ENCODE measurements around the gene HYAL2.
"Not testable (repeated sequence)": the region's sequence is repeated elsewhere in the genome, so short reads cannot be mapped to it uniquely, and the experiment has no call there.

HYAL2 gene

DNA sequence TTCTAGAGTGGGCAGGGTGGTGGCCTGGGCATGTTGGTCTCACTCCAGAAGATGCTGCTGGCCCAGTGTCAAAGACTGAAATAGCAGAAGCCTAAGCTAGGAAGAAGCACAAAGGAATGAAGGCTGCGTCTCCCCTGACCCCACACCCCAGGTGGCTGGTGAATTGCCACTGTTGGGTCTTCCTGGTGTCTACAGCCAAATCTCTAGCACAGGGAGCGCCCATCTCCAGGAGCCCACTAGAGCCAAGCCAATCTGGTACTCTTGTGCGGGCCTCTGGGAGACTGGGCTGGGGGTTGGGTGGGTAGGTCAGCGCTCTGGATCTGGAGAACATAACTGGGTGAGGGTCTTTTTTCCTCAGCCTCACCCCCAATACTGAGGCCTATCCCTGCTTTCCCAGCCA is 4.6 kb upstream of the HYAL2 start:
- DNase-seq, result no peak

DNA sequence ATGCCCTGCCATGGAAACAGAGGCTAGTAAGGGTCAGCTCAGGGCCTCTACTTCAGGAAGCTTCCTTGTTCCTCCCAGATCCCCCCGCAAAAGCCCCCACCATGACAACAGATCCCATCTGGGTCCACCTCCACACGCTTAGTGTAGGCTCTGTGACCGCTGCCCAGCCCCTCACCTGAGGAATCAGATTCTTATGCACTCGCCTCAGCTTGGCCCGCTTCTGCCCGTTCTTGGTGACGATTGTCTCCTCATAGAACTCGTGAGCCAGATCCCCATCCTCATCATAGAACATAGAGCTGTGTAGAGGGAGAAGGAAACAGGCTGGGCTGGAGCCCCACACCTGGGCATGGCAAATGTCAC is 3.6 kb upstream of the HYAL2 start:
- DNase-seq, result no peak

DNA sequence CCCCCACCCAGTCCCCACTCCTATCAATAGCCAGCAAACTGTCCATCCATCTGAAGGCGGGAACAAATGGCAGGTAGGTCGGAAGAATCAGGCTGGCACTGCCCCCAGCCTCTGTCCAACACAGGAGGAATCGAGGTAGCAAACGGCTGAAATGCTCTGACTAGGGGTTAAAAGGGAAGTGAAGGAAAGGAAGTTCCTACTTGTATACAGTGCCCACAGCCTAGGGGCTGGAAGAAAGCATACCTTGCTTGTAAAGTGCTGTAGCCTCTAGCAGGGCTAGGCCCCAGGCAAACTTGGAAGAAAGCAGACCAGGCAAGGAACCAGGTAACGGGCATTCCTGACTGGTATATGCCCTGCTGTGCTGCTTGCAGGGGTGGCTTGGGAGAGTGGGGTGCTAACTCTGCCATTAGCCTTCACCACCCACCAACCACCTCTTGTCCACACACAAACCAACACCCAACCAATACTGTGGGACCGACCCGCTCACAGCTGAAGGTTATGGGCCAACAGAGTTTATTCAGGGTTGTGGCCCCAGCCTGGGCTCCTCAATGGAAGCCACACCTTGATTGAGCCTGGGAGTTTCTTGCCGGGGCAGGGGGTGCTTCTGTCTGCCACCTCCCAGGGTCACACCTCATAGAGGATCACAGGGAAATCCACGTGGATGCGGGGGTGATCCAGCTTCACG is 3.1 kb upstream of the HYAL2 start:
- no peak for DNase-seq

DNA sequence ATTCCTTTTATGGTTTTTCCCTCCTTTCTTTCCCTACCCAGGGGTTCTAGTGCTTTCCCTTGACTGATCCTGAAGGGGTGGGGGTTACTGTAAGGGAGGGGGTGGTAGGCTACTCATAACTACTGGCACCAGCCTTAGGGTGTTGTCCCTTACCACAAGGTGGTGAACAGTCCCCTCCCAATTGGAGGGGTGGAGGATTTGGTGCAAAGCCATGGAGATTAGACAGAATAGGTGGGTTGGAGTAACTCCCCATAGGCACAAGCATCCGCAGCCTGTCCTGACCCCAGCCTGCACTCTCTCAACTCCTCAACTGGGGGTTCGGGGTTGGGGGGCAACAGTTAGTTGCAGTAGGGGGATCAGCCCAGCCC is 2.6 kb upstream of the HYAL2 start:
- no peak for DNase-seq

DNA sequence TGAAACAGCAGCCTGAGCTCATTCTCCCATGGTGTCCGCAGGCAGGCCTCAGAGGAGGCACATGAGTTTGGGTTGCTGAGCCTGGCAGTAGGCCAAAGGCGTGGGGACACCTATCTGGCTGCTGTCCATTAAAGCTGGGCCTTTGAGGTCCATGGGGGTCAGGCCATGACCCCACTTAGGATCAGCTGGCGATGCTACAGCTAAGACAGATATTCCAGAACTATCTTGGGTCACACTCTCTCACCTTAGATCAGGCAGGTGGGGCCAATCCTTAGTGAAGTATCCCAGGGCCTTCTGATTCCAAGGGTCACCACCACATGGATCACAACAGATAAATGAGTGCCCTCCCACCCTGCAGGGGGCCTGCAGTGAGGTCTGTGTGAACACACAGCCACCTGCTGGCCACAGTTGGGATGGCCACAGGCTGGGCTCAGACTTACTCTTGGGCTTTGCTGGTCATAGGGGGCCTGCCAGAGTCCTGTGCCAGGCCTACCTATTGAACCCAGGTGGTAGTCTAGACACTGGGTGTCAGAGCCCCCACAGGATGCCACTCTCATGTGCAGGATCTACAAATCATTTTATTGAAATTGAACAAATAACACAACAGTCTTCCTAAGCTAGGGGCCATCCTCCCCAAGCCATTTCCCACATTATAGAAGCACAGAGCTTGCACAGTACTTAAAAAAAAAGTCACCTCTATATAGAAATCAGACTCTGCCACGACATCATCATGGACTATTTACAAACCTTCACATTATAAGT is 2.0 kb upstream of the HYAL2 start:
- peak; percentile 81 to 82 for DNase-seq

DNA sequence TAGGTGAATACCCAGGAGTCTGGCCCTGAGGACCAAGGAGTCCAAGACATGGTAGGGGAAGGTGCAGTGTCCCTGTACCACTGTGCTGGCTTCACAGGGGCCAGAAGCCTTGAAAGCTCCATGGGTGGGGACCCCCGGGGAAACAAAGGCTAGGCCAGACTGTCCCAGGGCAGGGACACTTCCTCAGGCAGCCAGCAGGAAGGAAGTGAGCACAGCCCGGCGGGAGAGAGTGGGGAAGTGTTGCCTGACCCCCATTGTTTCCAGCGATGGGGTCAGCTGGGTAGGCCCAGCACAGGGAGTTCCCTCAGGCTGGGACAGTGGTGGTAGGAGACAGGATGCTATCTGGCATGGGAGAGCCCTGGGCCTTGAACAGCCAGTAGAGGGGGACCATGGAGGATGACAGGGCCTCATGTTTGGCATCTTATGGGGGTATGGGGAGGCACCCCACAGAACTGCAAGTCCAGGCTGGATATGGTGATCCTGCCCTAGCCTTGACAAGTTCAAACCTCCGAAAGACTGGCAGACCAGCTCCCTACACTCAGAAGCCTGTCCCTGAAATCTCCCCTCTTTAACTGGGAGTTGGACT is 1.2 kb upstream of the HYAL2 start:
- DNase-seq, result no peak

DNA sequence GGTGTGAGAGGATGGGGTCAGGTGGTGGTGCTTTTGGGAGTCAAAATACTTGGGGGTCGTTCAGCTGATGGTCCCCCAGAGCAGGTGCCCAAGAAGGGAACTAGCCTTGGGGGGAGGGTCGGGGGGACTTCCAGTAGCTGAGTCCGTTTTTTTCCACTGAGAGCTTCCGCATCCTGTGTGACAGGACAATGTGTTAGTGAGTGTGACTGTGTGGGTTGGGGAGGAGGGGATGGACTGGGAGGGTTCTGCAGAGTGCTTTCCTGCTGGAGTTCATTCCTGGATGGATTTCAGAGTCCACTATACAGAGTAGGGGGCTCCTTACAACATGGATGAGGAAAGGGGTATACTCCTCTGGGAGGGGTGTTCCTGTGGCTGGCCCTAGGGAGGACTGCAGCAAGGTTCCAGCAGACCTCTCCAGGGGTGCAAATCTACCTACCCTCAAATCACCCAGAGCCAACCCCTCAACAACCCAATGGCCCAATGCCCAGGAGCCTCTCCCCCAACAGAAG is 601 bp upstream of the HYAL2 start:
- no peak for DNase-seq

DNA sequence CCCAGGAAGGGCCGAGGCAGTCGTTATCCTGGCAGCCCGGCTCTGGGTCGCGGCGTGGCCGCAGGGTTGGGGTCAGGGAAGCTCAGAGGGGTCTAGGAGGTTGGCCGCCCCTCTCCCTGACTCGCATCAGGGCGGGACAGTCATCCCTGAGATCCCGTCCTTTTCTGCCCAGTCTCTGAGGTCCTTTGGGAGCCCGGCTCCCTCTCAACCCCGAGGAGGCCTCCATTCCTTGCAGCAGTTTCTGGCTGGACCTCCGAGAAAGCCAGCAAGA is 495 bp downstream of the HYAL2 start:
- DNase-seq, result no peak

DNA sequence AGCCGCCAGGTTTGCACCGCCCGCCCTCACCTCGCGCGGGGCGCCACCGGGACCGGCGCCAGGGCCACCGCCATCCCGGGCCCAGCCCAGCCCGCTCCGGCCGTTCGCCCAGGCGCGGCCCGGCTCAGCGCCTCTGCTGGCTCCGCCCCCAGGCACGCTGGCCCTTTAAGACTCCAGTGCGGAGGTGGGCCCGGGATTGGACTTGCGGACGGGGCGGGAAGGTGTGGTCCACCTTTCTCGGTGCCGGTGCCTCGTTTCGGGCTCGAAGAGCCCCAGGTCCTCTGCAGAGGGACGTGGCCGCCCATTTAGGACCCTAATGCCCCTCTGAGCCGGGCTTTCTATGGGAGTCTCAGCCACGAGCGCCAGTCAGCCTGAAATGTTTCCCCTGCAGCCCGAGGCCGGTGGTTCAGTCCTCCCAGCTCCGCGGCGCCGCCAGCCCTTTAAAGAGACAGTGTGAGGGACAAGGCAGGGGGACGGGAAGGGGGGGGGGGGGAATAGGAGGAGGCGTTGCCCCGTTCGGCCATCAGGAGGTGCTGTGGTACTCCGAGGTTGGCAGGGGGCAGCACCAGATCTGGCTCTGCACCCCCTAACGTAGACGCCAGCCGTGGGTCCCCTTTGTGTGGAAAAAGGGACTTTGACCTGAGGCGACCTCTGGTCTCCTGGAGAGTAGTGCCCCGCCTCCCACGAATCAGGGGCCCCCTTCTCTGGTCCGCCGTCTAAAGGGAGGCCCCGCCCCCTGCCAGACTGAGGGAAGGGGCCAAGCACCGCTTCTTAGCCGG is 1.0 kb downstream of the HYAL2 start:
- peak; percentile 92 for DNase-seq

DNA sequence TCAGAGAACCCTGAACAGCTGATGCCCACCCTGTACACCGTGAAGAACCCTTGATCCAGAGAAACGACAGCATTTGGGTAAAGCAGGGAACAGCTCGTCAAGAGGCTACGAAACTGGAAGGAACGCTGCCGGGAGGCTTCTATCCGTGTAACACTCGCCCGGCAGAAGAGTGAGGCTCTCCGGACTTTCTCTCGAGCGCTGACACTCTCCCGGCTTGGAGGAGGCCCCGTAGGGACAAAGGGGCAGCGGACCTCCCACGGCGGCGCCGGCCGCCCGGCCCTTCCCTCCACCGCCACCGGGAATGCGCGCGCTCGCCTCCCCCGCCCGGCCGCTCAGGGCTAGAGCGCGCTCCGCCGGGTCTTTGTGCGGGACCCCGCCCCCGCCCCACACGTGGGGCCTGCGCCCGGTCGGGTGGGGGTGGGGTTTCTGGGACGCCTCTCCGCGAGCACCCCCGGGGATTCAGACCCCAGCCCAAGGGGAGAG is 1.7 kb downstream of the HYAL2 start:
- DNase-seq, result no peak

DNA sequence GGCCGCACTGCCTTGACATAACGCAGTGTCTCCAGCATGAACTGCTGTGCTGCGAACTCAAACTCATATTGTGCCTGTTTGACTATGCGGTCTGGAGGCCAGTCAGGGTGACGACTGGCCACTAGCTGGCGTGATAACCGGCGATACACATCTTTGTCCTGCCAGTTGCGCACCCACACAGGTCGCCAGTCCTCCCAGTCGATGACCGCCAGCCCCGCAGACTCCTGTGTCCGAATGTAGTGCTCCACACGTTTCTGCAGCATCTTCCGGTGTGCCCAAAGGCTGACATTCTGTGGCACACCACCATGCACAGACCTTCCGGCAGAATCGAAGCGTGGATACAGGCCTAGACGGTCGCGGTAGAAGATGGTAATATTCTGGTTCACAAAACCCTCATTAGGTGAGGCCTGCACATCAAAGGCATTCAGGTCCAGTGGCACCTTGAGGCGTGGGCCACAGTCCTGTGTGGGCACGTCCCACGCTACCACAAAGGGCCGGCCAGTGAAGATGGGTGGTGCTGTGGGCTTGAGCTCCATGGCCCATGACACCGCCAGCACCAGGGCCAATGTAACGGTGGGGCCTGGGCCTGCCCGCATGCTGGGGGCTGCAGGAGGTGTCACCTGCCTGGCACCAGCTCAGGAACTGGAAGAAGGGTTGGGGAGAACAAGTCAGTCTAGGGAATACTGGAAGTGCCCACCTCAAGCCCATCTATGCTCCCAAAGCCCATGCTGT is 2.5 kb downstream of the HYAL2 start:
- no peak for DNase-seq

DNA sequence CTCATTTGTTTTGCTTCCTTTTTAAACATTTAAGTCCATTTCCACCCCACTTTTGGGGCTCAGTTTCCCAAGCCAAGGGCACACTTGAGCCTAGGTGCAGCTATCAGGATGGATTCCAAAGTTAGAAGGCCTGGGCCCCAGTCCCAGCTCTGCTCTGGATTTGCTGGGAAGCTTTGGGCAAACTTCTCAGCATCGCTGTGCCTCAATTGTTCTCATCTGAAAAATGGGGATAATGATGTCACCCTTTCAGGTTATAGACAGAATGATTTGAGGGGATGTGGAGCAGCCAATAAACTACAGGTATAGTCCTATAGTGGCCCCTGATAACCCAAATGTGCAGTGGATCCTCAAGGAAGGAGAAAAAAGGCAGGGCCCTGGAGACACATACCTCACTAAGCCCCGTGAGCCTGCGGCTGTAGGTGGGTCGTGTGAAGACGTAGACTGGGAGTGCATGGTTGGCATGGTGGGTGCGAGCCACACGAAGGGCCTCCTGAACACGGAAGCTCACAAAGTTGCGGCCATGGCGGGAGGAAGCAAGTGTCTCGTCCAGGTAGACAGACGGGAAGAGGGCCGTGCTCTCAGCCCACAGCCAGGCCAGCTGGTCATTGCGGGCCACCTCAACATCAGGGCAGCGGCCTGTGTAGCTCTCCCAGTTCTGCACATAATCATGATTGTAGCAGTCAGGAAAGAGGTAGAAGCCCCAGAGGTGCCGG is 3.2 kb downstream of the HYAL2 start:
- DNase-seq, result no peak

DNA sequence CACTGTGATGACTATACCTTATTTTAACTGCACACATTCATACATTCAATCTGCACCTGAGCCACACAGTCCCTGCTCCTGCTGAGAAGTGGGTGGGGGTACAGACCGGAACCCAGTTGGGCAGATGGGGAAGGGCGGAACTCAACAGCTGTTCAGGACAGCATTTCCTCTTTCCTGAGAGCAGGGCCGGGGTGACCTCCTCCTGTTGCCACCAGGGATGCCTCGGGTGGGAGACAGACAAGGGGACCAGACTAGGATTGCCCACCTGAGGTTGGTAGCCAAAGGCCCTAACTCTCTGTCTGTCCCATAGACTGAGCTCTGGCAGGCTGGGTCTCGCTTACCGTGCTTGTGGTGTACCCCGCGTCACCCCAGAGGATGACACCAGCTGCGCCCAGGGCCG is 3.9 kb downstream of the HYAL2 start:
- DNase-seq, result no peak

DNA sequence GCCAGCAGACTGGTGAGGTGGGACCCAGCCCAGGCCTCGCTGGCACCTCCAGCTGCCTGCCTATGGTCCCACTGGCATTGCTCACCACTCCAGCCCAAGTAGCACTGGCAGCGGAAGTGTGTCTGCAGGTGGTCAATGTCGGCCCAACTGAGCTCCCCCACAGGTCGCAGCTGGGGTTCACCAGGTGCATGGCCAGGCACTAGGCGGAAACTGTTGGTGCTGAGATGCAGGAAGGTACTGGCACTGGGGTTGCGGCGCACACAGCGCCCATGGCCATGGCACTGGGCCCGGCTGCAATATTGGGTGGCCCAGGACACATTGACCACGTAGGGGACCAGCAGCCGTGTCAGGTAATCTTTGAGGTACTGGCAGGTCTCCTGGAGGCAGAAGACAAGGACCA is 4.4 kb downstream of the HYAL2 start:
- DNase-seq, result no peak

DNA sequence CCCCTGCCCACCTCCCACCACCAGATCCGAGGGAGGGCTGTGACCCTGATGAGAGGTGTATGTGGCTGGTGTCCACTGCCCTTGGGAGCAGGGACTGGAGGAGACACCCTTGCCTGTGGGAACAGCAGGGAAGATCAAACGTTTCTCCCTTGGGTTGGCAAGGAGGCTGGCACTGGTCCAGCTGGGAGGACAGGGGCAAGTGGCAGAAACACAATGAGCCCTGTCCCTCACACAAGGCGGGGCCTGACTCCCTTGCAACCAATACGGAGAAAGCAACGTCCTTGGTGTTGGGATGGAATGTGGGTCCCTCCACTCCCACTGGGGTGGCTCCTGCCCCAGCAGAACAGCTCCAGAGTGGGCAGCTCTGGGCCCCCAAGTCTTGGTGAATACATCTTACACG is 5.2 kb downstream of the HYAL2 start:
- no peak for DNase-seq

DNA sequence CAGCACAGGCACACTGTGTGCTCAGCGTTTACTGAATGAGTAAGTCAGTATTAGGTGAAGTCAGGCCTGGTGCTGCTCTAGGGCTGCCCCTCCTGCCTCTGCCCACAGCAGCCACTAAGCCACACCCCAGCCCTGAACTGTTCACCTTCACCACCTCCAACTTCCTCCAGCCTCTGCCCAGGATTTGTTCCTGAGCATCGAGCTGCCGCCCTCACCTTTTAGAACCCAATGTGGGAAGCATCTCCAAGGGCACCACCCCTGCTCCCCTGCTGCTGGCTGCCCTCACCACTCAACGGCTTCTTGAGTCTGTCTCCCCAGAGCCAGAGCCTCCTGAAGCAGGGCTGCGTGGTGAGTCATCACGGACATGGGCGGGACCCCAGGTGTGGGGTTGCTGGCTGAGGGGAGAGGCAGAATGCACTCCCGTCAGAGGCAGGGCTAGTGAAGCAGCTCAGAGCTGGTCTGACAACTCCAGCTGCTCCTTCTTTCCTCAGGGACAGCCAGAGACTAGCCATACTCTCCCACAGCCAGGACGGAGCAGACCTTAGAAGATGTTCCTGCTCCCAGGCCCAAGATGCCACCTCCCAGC is 5.8 kb downstream of the HYAL2 start:
- DNase-seq, result peak; percentile 62 to 68

DNA sequence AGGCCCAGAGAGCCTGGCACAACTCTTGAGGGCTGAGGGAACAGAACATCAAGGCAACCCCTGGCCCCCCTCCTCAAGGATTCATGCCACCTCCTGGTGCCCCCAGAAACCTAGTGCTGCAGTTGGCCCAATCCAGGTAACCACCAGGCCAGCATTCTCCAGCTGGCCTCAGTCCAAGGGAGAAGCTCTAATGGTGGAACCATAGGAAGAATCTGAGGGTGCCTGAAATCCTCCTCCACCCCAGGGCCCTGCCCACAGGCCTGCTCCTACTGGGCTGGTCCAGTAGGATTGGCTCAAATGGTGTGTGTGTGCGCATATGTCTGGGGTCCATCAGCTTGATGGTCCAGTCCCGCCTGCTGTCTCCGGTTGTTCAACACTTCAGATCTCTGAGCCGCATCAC is 7.7 kb downstream of the HYAL2 start:
- DNase-seq, result no peak

DNA sequence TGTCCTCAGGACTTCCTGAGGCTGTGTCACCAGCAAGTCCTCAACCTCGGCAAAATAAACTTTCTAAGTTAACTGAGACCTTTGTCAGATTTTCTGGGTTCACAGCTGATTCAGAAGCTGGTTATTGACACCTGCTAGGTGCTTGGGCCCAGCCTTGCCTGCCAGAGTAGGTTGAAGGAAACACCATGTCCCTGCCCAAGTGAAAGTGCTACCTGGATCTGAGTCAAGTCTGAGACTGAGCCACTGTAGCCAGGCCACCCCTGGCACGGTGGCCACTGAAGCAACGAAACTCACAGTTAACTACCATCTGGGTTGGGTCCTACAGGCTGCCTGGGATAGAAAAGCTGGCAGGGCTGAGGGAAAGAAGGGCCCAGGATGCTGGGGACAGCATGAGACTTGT is 8.2 kb downstream of the HYAL2 start:
- DNase-seq, result no peak

DNA sequence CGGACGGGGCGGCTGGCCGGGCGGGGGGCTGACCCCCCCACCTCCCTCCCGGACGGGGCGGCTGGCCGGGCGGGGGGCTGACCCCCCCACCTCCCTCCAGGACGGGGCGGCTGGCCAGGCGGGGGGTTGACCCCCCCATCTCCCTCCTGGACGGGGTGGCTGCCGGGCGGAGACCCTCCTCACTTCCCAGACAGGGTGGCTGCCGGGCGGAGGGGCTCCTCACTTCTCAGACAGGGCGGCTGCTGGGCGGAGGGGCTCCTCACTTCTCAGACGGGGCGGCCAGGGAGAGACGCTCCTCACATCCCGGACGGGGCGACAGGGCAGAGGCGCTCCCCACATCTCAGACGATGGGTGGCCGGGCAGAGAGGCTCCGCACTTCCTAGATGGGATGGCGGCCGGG is 10.5 kb downstream of the HYAL2 start:
- DNase-seq, result not testable (repeated sequence)

DNA sequence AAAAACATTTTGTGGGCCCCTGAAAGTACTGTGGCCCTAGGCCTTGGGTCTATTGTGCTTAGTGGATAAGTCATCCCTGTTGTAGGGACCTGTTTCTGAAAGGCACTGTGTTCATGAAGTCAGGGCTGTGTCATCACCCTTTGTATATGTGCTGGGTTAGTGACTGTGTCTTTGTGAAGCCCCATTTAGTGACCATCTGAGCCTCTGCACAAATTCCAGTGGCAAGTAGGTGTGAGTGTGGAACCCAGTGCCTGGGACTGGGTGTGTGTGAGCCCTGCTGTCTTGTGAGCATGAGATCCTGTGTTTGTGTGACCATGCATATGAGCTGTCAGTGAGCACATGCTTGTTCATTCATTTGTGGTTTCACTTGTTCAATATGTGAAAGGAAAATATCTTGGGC is 17.9 kb downstream of the HYAL2 start:
- DNase-seq, result peak in 1 of 2 experiments; percentile 47

DNA sequence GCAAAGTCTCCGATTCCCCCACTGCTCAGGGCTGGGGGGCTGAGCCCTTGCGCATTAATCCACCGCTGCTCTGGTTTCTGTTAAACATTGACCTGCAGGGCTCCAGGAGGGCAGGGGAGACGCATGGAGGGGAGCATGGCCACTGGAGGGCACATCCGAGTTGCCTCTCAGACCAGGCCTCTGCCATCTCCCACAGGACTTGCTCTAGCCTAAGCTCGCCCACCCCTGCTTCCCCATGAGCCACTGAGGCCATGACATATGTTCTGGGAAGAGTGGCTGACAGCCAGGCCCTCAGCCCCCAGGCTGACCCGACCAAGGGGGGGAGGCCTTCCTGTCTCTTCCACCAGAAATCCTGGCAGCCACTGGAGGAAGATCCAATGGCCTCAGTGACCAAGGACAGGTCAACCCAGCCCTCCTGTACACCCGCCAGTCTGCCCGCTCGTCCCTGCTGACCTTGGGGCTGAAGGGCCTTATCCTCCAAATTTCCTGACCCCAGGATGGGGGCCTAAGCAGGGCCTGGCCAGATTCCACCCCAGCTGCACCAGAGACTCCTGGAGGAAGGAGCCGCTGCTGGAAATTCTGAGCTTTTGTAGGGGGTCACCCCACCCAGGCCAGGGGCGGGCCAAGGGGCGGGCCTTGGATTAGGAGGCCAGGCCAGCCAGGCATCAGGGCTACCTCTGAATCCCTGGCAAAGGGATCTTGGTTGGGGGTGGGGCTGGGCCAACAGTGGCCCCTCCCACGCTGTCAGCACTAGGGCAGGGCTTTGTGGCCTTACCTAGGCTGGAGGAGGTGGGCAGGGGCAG is 19.3 kb downstream of the HYAL2 start, which contains the start of gene HYAL1:
HYAL1 (minus strand) TSS at position 562 of the 803 bp plus-strand sequence. CDS start 618 bp downstream, outside the sequence.
- no peak for DNase-seq
